GM19438 (cell line): ENCODE results near the gene CPA2.
"Not testable (repeated sequence)": the region's sequence is repeated elsewhere in the genome, so short reads cannot be mapped to it uniquely, and the experiment has no call there.

ENCODE experiments used
- ATAC-seq: cut with Tn5 transposase; IDR thresholded peaks from one replicate; pipeline ENCODE4 v1.9.1; 2021; ENCODE audit warnings: low read depth; ENCODE audit not compliant: unreplicated experiment

CPA2 gene

DNA sequence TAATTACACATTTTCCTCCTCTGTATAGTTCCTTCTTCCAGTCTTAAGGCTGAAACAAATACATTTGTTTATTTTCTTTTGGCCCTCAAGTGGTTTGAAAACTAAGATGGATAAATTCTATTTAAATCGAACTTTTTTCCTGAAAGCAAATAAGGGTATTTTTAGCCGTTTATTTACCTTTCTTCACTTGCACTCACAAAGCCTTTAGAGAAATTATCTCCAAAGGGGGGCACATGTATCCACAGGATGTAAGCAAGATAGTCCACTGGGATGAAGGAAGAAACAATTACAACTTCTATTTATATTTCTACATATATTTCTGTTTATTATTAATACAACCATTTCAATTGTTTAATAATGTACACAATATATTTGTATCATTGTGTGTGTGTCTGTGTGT is 36.5 kb downstream of the CPA2 start:
- no peak for ATAC-seq

DNA sequence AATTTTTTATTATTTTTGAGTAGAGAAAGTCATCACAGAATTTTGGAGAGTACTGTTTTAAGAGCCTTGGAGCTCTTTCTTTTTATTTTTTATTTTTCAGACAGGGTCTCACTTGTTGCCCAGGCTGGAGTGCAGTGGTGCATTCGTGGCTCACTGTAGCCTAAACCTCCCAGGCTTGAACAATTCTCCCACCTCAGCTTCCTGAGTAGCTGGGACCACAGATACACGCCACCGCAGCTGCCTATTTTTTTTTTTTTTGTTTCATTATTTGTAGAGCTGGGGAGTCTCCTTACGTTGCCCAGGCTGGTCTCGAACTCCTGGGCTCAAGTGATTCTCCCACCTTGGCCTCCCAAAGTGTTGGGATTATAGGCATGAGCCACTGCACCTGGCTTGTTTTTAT is 36.9 kb downstream of the CPA2 start:
- no peak for ATAC-seq

DNA sequence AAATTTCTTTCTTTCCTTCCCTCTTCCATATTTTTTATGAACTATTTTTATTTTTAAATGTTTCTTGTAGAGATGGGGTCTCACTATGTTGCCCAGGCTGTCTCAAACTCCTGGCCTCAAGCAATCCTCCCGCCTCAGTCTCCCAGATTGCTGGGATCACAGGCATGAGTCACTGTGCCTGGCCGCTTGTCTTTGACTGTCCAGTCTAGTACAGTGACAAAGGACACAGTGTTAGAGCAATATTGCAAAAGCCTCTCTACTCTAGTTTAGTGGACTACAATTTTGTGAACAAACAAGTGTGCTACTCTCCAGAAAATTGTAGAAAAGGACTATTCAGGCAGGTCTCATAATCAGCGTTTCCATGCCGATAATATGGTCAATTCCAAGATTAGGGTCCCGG is 37.3 kb downstream of the CPA2 start:
- ATAC-seq: no peak

DNA sequence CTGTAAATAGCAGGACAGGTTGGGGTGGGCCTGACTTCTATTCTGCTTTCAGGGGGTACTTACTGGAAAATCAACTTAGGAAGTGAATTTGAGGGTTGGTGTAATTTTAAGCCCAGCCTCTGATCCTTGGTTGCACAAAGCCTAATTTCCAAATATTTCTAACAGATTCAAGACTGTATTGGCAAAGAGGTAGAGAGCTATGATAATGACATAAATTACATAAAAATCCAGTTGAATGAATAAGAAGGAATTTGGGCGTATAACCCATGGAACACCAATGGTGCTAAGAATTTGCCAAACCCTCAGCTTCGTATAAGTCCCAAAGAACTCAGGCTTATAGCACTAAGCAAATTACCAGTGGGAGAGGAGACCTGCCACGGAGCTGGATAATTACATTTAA is 38.2 kb downstream of the CPA2 start:
- ATAC-seq: no peak

DNA sequence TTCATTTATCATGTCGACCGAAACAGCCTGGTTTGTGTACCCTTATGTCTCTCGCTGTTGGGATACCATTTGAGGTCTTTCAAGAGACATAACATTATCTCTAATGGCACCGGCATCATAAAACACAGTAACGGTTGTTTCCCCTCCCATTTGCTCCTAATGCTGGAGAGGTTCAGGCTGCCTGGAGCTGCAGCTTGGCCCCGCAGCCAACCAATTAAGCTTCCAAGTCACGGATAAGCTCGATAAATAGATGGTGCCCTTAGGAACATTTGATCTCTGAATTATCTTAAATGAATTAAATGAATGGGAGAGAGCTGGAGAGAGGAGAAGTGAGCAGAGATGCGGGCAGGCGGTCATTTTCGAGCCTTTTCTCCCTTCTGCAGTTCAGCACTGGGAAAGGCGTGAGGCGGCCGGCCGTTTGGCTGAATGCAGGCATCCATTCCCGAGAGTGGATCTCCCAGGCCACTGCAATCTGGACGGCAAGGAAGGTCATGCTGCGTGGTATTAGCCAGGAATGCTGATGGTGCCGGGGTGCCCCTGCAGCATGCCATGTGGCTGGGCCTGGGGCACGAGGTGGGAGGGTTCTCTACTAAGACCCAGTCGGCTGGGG is 38.9 kb downstream of the CPA2 start:
- ATAC-seq: no peak

DNA sequence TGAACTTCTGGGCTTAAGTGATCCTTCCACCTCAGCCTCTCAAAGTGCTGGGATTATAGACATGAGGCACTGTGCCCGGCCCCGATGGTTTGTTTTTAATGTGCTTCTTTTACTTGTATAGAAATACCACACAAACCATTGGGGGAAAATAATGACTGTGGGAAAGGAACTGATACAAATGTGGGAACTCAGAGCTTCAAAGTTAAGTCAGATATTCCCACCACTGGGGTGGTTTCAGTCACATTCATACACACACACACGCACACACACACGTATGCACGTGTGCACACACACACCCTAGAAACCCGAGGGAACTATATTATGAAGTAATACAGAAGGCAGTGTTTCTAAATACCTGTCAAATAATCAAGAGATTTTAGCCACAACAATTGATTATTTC is 43.3 kb downstream of the CPA2 start:
- no peak for ATAC-seq

DNA sequence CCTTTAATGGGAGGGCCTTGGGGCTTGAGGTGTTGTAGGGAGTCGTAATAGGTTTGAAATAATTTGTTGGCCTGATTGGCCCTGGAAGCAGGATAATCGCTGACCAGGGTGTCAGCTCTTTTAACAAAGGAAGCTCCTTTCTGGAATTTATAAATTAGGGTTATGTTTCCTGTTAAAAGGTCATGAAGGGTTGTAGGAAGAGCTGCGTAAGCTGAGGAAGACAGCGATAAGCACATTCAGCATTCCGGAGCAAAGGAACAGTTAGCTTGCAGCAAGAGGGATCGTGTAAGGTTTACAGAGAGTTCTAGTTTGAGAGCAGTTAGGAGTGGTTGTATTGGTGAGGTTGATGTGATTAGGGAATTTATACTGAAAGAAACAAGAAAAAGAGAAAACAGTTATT is 47.6 kb downstream of the CPA2 start:
- ATAC-seq: no peak

DNA sequence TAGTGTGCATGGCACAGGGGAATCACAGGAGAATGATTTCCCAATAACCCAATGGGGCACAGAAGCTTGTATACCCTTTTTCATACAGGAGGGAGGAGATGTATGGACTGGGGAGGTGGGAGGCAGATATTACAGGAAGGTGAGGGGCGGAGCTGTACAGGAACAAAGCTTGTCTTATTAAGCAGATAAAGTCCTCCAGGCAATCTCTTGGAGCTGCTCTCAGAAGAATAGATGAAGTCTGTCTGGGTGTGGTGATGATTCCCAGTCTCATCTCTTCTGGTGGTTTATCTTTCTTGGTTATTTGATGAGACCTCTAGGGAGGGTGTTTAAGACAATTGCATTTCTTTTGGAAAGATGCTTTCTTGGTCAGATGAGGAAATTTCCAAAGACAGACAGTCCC is 52.9 kb downstream of the CPA2 start:
- no peak for ATAC-seq

DNA sequence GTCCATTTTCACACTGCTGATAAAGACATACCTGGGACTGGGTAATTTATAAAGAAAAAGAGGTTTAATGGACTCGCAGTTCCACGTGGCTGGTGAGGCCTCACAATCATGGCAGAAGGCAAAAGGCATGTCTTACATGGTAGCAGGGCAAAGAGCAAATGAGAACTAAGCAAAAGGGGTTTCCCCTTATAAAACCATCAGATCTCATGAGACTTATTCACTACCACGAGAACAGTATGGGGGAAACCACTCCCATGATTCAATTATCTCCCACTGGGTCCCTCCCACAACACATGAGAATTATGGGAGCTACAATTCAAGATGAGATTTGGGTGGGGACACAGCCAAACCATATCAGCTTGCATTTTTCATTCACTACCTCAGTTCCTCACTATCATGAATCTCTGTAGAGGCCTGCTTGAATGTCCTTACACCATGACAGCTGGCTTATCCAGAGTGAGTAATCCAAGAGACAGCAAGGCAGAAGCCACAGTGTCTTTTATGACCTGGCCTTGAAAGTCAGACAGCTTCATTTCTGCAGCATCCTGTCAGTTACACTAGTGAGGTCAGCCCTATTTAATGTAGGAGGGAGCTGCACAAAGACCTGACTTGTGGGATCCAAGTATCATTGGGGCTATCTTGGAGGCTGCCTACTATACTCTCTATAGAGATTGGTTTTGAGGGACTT is 55.0 kb downstream of the CPA2 start:
- ATAC-seq: not testable (repeated sequence)

DNA sequence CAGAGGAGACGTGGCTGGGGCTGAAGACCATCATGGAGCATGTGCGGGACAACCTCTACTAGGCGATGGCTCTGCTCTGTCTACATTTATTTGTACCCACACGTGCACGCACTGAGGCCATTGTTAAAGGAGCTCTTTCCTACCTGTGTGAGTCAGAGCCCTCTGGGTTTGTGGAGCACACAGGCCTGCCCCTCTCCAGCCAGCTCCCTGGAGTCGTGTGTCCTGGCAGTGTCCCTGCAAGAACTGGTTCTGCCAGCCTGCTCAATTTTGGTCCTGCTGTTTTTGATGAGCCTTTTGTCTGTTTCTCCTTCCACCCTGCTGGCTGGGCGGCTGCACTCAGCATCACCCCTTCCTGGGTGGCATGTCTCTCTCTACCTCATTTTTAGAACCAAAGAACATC is 56.0 kb downstream of the CPA2 start:
- ATAC-seq: no peak

DNA sequence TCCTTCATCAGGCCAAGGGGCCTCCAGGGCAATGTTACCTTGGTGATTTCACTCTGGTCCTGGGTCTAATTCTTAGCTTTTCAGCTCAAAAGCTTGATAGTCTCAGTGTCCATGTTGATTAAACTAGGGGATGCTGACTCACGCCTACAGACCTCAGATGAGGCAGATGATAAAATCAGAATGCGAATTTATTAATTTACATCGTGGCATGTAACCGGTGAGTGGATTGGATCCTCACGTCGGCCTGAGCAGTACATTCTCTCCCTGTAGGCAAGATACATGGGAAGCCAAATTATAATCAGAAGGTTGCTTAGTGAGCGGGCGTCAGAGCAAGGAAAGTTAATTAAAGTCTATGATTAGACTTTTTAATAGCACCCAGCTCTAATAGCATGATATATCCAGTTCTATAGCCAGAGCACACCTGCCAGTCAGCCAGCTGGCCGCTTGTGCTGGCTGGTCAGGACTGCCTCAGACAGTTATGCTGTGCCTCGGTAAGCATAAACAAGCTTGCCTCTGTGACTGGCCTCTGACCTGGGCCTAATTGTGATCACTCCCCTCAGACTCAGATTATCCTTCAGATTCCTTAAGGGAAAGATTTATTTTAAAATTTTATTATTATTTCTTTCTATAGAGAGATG is 57.8 kb downstream of the CPA2 start:
- no peak for ATAC-seq

DNA sequence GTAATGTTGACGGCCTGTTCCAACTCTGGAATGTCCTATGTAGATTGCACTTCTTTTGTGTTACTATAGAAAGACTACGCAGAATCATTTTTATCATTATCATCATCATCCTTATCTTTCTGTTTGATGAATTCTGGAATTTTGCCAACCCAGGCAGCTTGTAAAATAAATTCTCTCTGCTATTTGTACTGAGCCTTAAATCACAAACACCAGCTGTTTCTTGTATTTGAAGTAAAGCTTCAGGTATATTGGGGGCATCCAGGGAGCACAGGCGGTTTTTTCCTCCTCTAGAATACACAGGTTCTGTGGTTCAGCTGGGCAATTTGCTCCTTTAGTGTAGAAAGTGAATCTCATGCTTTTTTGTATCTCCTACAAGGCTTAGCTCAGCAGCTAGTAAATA is 63.0 kb downstream of the CPA2 start:
- no peak for ATAC-seq

DNA sequence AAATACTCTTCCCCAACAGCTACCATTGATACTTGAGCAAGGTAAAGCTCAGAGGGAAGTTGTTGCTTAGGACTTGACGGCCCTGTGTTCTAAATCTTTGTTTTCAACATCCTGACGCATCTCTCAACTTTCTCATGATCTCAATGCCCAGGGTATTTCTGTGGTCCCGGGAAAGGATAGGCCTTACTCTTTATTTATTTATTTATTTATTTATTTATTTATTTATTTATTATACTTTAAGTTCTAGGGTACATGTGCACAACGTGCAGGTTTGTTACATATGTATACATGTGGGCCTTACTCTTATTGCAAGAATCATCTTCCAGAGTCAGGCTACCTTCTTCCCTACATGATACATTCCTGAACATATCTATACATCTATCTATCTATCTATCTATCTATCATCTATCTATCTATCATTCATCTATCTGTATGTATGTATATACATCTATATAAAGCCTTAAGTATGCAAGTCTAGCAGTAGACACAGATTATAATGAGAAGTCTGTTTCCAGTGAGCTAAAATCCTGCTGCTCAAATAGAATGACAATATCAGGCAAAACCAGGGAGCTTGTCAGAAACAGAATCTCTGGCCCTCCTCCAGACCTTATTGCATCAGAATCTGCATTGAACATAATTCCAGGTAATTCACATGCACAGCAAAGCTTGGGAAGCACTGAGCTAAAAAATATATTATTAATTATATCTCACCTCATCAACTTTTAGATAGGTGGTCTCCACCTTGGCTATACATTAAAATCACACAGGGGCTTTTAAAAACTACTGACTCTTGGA is 65.8 kb downstream of the CPA2 start:
- no peak for ATAC-seq

DNA sequence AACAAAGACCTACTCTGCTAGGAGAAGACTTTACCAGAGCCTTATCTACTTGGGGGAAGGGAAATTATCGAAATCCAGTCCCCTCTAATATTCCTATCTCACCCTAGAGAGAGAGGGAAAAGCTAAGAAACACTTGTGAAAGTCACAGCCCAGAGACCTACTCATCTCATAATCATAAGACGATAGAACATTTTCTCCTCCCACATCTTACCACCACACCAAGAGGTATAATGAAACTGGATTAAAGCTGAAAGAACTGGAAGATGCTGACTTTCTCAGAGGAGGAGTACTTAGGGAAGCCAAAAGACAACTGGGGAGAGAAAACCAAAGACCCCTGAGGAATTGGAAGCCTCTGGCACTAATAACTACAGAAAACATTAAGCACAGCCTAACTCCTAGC is 67.2 kb downstream of the CPA2 start:
- no peak for ATAC-seq

DNA sequence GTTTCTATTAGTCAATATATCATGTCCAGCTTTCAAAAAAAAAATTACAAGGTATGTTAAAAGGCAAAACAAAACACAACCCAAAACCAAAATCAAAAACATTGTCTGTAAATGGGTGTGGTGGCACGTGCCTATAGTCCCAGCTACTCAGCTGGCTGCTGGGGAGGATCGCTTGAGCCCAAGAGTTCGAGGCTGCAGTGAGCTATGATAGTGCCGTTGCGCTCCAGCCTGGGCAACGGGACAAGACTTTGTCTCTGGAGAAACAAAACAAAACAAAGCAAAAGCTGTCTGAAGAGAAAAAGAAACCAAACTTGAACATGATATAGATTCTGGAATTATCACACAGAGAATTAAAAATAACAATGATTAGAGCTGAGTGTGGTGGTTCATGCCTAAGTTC is 67.6 kb downstream of the CPA2 start:
- ATAC-seq: no peak

DNA sequence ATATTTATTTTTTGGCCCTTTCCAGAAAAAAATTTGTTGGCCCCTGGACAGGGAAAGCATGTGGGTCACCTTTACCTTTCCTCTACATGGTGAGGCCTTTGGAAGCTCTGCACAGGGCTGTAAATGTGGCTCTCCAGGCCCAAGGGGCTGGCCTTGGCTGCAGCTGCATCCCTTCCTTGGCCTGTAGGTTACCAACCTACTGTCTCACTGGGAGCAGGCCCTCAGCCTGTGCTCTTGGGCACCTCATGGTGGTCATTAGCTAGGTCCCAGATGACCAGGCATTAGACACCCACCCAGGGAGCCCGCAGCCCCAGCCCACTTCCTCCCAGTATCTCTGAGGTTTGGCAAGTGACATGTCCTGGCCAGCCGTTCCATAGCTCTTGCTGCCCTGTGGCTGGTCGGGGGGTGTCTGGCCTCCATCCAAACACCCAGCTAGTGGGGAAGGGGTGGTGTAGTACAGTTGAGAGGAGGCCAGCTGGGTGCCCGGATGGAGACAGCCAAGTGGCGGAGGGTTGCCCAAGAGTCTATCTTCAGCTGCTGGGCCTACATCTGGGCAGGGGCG is 70.8 kb downstream of the CPA2 start:
- ATAC-seq: no peak

DNA sequence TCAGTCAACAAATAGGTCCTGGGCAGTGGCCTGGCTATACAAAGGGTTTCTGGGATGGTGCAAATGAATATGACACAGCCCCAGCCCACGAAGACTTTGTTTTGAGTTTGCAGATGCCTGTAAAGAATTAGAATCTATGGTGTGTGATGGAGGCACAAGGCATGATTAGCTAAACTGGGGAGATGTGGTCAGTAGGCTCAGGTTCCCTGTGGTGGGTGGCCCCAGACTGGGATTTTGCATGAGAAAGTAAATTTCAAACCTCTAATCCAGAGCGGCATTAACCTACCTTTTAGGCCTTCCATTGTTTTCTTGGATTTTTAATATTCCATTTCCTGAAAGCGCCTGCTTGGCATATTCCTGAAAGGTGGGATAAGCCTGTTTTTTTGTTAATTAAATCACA is 71.6 kb downstream of the CPA2 start:
- ATAC-seq: no peak
